Omental fat pad (tissue), 4 donors: Measurements from ENCODE around the gene CACNA2D3. TPM values are rescaled to one million over a fixed set of nuclear protein-coding genes. Genes with fewer than 3 reads are reported as not detected.
"Not testable (repeated sequence)": the region's sequence is repeated elsewhere in the genome, so short reads cannot be mapped to it uniquely, and the experiment has no call there.

Experiments used
- ATAC-seq: fragments of 150-250 bp; one replicate; pipeline ENCODE4 v1.9.1; 2016; ENCODE audit warnings: mild to moderate bottlenecking, moderate library complexity; ENCODE audit not compliant: low FRiP score
- DNase-seq: peaks from one replicate; pipeline ENCODE4 v3.0.0-alpha.2; 2019; ENCODE audit warnings: low spot score
- total RNA-seq, 4 donors: library from RNA; depleted of rRNA; stranded (reverse); fragments of >200 nt; gene quantifications; one replicate each; pipeline ENCODE4 v1.1.0, GENCODE V29; 2016
- TF ChIP-seq, protein P1 (sequence below), 3 donors: fragments of 450-650 bp; IDR thresholded peaks; one replicate each; pipeline ENCODE4 v1.5.1; 2016 to 2017; ENCODE audit warnings: antibody characterized with exemption in 3 of 3, mild to moderate bottlenecking in 3 of 3, moderate library complexity in 2 of 3

Gene CACNA2D3
- total RNA-seq, 4 donors from 2014 or later, result 2.6 to 6.1 (median 4.5) TPM

- TF ChIP-seq, protein P1, sequence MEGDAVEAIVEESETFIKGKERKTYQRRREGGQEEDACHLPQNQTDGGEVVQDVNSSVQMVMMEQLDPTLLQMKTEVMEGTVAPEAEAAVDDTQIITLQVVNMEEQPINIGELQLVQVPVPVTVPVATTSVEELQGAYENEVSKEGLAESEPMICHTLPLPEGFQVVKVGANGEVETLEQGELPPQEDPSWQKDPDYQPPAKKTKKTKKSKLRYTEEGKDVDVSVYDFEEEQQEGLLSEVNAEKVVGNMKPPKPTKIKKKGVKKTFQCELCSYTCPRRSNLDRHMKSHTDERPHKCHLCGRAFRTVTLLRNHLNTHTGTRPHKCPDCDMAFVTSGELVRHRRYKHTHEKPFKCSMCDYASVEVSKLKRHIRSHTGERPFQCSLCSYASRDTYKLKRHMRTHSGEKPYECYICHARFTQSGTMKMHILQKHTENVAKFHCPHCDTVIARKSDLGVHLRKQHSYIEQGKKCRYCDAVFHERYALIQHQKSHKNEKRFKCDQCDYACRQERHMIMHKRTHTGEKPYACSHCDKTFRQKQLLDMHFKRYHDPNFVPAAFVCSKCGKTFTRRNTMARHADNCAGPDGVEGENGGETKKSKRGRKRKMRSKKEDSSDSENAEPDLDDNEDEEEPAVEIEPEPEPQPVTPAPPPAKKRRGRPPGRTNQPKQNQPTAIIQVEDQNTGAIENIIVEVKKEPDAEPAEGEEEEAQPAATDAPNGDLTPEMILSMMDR (IDR thresholded peaks at IDR 0.05), result no peak
- DNase-seq (no peak), ATAC-seq (no peak)
These were observed 35.5 kb upstream of the CACNA2D3 start for GRCh38 chr3:54086652-54087405.

DNA sequence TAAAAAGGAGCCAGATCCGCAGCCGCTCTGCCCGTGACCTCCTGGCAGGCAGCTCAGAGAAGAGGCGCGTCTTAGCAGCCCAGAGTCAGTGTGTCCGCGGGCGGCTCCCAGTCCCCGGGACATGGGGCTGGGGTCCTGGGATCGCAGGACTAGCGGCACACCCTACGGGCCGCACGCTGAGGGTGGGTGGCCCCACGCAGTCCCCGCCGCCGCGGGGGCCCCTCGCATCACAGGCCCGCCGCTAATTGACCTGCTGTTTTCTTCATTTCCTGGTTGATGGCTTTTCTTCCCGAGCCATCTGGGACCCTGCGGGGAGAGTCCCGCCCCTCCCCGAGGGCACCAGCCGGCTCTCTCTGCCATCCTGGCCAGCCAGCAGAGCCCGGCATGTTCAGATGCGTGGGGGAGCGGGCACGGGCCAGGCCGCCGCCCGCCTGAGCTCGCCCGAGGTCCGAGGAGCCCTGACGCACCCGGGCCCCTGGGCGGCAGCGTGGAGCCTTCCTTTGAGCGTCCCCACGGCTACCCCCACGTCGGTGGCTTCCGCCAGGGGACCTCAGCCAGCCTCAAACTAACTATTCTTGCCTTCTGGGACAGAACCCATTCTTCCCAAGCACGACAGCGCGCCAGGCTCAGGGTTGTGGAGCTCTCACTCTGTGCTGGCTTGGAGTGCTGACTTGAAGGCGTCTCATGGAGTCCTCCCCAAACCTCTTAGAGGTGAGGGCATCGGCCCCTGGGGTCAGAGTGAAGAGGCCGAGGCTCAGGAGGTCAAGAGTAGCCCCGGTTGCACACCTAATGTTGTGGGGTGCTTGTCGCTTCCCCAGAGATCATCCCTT is 34.6 kb upstream of the CACNA2D3 start:
- ATAC-seq (peak; percentile 48), DNase-seq (no peak)
- TF ChIP-seq, protein P1 (IDR thresholded peaks at IDR 0.05), result no peak

GRCh38 chr3:54093491-54094248 is 28.7 kb upstream of the CACNA2D3 start:
- ATAC-seq, result no peak
- no peak for DNase-seq
- TF ChIP-seq, protein P1 (IDR thresholded peaks at IDR 0.05), result no peak

DNA sequence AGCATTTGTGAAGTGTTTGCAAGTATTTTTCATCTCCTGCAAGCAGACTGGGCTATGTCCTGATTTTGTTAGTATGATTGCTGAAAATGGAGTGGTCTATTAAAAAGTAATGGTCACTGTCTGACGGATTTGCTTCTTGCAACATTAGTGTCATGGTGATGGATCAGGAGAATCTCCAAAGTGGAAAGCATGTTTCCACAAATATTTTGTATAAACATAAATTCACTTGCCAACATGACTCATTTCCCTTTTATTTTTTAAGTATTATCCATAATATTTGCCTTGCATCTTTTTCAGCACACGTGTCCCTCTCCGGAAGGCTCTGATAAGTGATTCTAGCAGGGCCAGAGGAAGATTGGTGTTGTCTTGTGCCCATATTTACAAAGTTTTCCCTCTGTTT is 27.4 kb upstream of the CACNA2D3 start:
- no peak for DNase-seq
- TF ChIP-seq, protein P1 (IDR thresholded peaks at IDR 0.05), result no peak

GRCh38 chr3:54099381-54099780 is 23.0 kb upstream of the CACNA2D3 start:
- ATAC-seq (no peak), DNase-seq (no peak)
- TF ChIP-seq, protein P1 (IDR thresholded peaks at IDR 0.05), result no peak

More for the DNA sequence above, 27.4 kb upstream of the CACNA2D3 start:
- no peak for ATAC-seq

DNA sequence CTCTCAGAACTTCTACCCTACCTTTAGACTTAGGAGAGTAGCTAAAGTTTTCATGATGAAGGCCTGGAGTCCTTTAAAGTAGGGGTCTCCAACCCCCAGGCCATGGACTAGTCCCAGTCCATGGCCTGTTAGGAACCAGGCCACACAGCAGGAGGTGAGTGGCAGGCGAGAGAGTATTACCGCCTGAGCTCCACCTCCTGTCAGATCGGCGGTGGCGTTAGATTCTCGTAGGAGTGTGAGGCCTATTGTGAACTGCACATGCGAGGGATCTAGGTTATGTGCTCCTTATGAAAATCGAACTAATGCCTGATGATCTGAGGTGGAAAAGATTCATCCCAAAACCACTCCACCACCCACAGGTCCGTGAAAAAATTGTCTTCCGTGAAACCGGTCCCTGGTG is 18.3 kb upstream of the CACNA2D3 start:
- TF ChIP-seq, protein P1 (IDR thresholded peaks at IDR 0.05), result no peak
- DNase-seq (no peak), ATAC-seq (no peak)

- DNase-seq, ATAC-seq: not testable (repeated sequence)
These were observed 6.2 kb upstream of the CACNA2D3 start for GRCh38 chr3:54116129-54116528.
